Measurements from ENCODE around the gene VGF. TPM values are rescaled to one million over a fixed set of nuclear protein-coding genes. Genes with fewer than 3 reads are reported as not detected.

VGF gene
- total RNA-seq, 1 donor from 2014 or later, result 8.7 TPM

DNA sequence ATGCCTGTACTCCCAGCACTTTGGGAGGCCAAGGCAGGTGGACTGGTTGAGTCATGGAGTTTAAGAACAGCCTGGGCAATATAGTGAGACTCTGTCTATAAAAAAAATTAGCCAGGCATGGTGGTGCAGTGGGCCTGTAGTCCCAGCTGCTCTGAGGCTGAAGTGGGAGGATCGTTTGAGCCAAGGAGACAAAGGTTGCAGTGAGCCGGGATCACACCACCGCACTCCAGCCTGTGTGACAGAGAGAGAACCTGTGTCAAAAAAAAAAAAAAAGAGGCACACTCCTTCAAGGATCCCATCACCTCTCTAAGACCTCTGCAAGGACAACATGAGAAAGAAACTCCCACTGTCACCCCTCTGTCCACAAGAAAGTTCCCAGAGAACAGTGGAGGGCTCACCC lies 10.3 kb upstream of the VGF start:
- H3K9me3 Mint-ChIP-seq, result no peaks in the 10 kb centered on the region
- H3K36me3 Mint-ChIP-seq (ENCODE audit: low read depth), result no peaks in the 10 kb centered on the region
- TF ChIP-seq, protein P1, sequence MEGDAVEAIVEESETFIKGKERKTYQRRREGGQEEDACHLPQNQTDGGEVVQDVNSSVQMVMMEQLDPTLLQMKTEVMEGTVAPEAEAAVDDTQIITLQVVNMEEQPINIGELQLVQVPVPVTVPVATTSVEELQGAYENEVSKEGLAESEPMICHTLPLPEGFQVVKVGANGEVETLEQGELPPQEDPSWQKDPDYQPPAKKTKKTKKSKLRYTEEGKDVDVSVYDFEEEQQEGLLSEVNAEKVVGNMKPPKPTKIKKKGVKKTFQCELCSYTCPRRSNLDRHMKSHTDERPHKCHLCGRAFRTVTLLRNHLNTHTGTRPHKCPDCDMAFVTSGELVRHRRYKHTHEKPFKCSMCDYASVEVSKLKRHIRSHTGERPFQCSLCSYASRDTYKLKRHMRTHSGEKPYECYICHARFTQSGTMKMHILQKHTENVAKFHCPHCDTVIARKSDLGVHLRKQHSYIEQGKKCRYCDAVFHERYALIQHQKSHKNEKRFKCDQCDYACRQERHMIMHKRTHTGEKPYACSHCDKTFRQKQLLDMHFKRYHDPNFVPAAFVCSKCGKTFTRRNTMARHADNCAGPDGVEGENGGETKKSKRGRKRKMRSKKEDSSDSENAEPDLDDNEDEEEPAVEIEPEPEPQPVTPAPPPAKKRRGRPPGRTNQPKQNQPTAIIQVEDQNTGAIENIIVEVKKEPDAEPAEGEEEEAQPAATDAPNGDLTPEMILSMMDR (conservative IDR thresholded peaks at IDR 0.05), result no peak
- no peak for DNase-seq (ENCODE audit: low read depth, low spot score)
- H3K27ac Mint-ChIP-seq (ENCODE audit: unreplicated experiment), result no peak overlapping the region
- H3K27me3 Mint-ChIP-seq (ENCODE audit: low read depth), result peaks cover 96% of the 10 kb centered on the region
- no peak overlapping the region for H3K4me3 Mint-ChIP-seq
- H3K4me1 Mint-ChIP-seq, result peaks cover 17% of the 10 kb centered on the region

DNA sequence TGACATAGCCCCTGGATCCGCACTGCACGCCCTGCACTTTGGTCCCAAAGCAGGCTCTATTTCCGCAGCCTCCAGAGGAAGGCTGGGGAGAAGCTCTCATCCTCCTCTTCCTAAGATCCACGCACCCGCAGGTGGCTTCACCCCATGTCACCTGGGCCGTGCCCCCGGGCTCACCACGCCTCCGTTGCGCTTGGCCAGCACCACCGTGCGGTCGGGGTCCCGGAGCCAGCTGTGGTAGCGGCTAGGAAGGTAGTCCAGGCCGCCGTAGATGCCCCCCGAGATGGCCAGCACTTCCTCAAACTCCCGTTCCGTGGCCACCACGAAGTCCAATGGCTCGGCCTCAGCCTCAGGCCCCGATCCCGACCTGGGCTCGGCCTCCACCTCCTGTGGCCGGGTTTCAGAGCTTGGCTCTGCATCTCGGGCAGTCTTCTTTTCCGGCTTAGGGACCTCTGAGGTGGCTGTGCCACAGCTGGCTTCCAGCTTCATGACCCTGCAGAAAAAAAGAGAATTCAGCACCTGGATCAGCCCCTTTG lies 9.0 kb upstream of the VGF start:
- H3K4me3 Mint-ChIP-seq, result no peak overlapping the region
- H3K27me3 Mint-ChIP-seq (ENCODE audit: low read depth), result peaks cover 97% of the 10 kb centered on the region
- TF ChIP-seq, protein P1 (conservative IDR thresholded peaks at IDR 0.05), result no peak
- no peak for DNase-seq (ENCODE audit: low read depth, low spot score)
- H3K27ac Mint-ChIP-seq (ENCODE audit: unreplicated experiment), result no peak overlapping the region
- no peaks in the 10 kb centered on the region for H3K36me3 Mint-ChIP-seq (ENCODE audit: low read depth)
- peaks cover 26% of the 10 kb centered on the region for H3K4me1 Mint-ChIP-seq
- H3K9me3 Mint-ChIP-seq, result no peaks in the 10 kb centered on the region

DNA sequence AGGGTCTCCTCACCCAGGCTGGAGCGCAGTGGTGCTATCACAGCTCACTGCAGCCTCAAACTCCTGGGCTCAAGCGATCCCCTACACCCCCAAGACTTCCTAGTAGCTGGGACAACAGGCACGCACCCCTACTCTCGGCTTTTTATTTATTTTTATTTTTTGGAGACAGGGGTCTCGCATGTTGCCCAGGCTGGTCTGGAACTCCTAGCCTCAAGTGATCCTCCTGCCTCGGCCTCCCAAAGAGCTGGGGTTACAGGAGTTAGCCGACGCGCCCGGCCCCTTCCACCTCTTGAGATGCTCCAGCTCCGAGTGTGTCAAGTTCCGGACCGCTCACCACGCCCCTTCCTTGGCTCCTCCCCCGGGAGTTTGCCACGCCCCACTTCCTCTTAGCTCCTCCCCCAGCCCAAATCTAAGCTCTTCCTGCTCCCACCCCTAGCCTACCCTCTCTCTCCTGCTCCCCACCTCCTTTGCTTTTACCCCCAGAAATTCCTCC lies 8.4 kb upstream of the VGF start:
- Mint-ChIP-seq H3K4me1 (peaks cover 24% of the 10 kb centered on the region), H3K27me3 (ENCODE audit: low read depth) (peaks cover 97% of the 10 kb centered on the region), H3K27ac (ENCODE audit: unreplicated experiment) (no peak overlapping the region), H3K36me3 (ENCODE audit: low read depth) (no peaks in the 10 kb centered on the region), H3K9me3 (no peaks in the 10 kb centered on the region), H3K4me3 (no peak overlapping the region)
- TF ChIP-seq, protein P1 (conservative IDR thresholded peaks at IDR 0.05), result no peak
- peak; percentile 44 for DNase-seq (ENCODE audit: low read depth, low spot score)

DNA sequence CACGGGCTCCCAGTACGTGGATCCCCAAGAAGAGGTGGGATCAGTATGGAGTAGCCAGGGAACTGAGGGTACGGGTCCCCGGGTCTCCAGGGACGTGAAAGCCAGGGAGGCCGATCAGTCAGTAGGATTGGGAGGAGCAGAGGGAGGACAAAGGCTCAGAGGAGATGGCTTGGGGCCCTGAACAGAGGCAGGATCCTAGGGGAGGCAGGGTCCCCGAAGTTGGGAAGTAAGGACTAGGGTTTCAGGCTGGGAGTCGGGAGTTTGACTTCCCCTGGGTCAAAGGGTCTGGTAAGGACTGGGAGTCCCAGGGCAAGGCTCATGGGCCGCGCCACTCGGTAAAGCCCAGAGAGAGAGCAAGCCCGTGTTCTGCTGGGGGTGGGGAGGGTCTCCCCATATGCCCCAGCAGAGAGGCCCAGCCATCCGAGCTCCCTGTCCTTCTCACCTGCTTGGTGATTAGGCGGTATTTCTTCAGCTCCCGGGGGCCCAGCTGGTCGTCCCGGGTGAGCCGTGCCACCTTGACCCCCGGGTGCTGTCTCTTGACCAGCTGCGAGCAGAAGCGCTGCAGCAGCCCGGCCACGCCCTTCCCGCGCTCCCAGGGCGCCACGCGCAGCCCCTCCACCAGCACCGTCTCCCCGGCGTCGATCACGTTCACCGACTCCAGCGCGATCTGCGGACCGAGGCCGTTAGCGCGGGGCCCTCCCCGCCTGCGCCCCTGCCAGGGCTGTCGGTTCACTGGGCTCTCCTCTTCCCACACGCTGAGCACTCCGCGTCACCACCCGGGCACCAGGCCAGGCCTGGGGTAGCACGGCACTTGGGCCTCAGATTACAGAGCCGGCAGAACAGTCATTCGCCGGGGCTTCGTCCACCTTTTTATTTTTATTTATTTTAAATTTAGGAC lies 7.7 kb upstream of the VGF start:
- Mint-ChIP-seq H3K36me3 (ENCODE audit: low read depth) (no peaks in the 10 kb centered on the region), H3K4me1 (peaks cover 29% of the 10 kb centered on the region), H3K9me3 (no peaks in the 10 kb centered on the region), H3K27ac (ENCODE audit: unreplicated experiment) (no peak overlapping the region), H3K4me3 (no peak overlapping the region), H3K27me3 (ENCODE audit: low read depth) (peaks cover 99% of the 10 kb centered on the region)
- TF ChIP-seq, protein P1 (conservative IDR thresholded peaks at IDR 0.05), result no peak
- no peak for DNase-seq (ENCODE audit: low read depth, low spot score)

DNA sequence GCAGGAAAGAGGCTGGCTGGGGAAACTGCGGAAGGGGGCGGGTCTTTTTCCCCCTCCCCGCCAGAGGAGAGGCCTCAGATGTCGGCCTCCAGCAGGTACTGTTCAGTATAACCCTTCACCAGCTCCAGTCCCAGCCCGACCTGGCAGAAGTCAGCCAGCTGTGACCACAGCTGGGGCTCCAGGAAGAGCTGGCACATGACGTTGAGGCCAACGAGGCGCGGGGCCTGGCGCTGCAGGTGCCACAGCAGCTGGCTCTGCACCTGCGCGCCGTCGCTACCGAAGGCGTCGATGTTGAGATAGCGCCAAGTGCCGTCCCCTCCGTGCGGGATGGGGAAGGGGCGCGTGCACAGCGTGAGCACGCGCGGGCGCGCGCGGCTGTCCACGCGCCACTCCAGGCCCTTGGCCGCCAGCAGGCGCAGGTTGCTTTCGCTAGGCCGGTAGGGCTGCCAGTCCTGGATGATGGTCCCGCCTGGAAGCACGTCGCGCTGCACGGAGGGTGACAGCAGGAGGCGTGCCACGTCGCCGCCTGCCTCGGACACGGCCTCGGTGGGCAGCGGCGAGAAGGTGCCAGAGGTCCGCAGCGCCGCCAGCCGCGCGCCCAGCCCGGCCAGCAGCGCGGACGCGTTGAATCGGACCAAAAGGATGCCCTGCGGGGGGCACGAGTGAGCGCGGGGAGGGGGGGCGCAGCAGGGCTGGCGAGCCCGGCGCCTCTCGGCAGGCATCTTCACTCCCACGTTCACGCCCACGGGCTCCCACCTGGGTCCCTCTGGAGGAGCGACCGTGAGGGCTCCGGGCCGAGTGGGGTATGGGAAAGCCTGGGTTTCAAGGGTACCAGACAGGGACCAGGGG lies 6.9 kb upstream of the VGF start:
- TF ChIP-seq, protein P1 (conservative IDR thresholded peaks at IDR 0.05), result peak; percentile 13
- Mint-ChIP-seq H3K9me3 (no peaks in the 10 kb centered on the region), H3K27ac (ENCODE audit: unreplicated experiment) (no peak overlapping the region), H3K4me1 (peaks cover 36% of the 10 kb centered on the region), H3K36me3 (ENCODE audit: low read depth) (no peaks in the 10 kb centered on the region), H3K4me3 (no peak overlapping the region), H3K27me3 (ENCODE audit: low read depth) (peaks cover 100% of the 10 kb centered on the region)
- DNase-seq (ENCODE audit: low read depth, low spot score), result no peak

Measured in neural crest cell (in vitro differentiated cells).